ENCODE data around the gene TSPO.

The TSPO gene

GRCh38 chr22:43203471-43203981 lies 52.2 kb downstream of the TSPO start:
- DNase-seq = no peak

GRCh38 chr22:43205261-43205691 lies 53.9 kb downstream of the TSPO start:
- DNase-seq = no peak

GRCh38 chr22:43205748-43206508 lies 54.6 kb downstream of the TSPO start:
- DNase-seq = no peak

- DNase-seq = no peak
Measured at GRCh38 chr22:43206509-43207161, 55.3 kb downstream of the TSPO start.

GRCh38 chr22:43207386-43207785 lies 56.0 kb downstream of the TSPO start:
- no peak for DNase-seq

- DNase-seq = no peak
Measured at GRCh38 chr22:43207849-43208702, 56.7 kb downstream of the TSPO start.

- DNase-seq = no peak
Measured at GRCh38 chr22:43208703-43209522, 57.6 kb downstream of the TSPO start.

- DNase-seq = no peak
Measured at GRCh38 chr22:43209523-43209890, 58.1 kb downstream of the TSPO start.

GRCh38 chr22:43209971-43210370 lies 58.6 kb downstream of the TSPO start:
- no peak for DNase-seq

GRCh38 chr22:43210631-43211515 lies 59.5 kb downstream of the TSPO start:
- no peak for DNase-seq

GRCh38 chr22:43211941-43212433 lies 60.6 kb downstream of the TSPO start:
- DNase-seq = no peak

GRCh38 chr22:43212434-43212952 lies 61.1 kb downstream of the TSPO start:
- no peak for DNase-seq

Measured in stimulated activated naive CD4-positive, alpha-beta T cell treated with Interleukin-2 at 50 U/mL for 16 hours (primary cell).